Colon (tissue), 2 donors: ENCODE results near the gene CLVS2.

Experiments used
- FAIRE-seq: peaks from 2 replicates; lab custom pipeline; 2012; peaks lifted over from hg19 to GRCh38; lab: Jason Lieb, UNC
- donor health status: control.
- donor health status: control.

CLVS2 gene

GRCh38 chr6:123027408-123027807, 31.4 kb downstream of the CLVS2 start:
- no peak for FAIRE-seq

GRCh38 chr6:123028263-123028662, 32.2 kb downstream of the CLVS2 start:
- no peak for FAIRE-seq

- FAIRE-seq: no peak
Measured at GRCh38 chr6:123030282-123030681, 34.2 kb downstream of the CLVS2 start.

GRCh38 chr6:123036648-123037047, 40.6 kb downstream of the CLVS2 start:
- FAIRE-seq: no peak

GRCh38 chr6:123039431-123039830, 43.4 kb downstream of the CLVS2 start:
- FAIRE-seq: no peak

- FAIRE-seq: no peak
Measured at GRCh38 chr6:123042401-123042800, 46.4 kb downstream of the CLVS2 start.

GRCh38 chr6:123044341-123044860, 48.4 kb downstream of the CLVS2 start:
- no peak for FAIRE-seq

- no peak for FAIRE-seq
Measured at GRCh38 chr6:123053602-123054225, 57.7 kb downstream of the CLVS2 start.

GRCh38 chr6:123055256-123055655, 59.2 kb downstream of the CLVS2 start:
- FAIRE-seq: no peak

- FAIRE-seq: no peak
Measured at GRCh38 chr6:123062670-123063069, 66.6 kb downstream of the CLVS2 start.

GRCh38 chr6:123064038-123064437, 68.0 kb downstream of the CLVS2 start:
- no peak for FAIRE-seq

GRCh38 chr6:123074616-123075015, 78.6 kb downstream of the CLVS2 start:
- no peak for FAIRE-seq

- FAIRE-seq: no peak
Measured at GRCh38 chr6:123085403-123085802, 89.4 kb downstream of the CLVS2 start.

GRCh38 chr6:123089226-123089625, 93.2 kb downstream of the CLVS2 start:
- FAIRE-seq: no peak

- no peak for FAIRE-seq
Measured at GRCh38 chr6:123091091-123091895, 95.3 kb downstream of the CLVS2 start.

- FAIRE-seq: no peak
Measured at GRCh38 chr6:123091896-123092271, 95.8 kb downstream of the CLVS2 start.

- no peak for FAIRE-seq
Measured at GRCh38 chr6:123094795-123095194, 98.8 kb downstream of the CLVS2 start.

GRCh38 chr6:123105561-123105960, 109.5 kb downstream of the CLVS2 start:
- no peak for FAIRE-seq

- FAIRE-seq: no peak
Measured at GRCh38 chr6:123116370-123116769, 120.3 kb downstream of the CLVS2 start.

GRCh38 chr6:123117145-123117908, 121.3 kb downstream of the CLVS2 start:
- no peak for FAIRE-seq

GRCh38 chr6:123118811-123119210, 122.8 kb downstream of the CLVS2 start:
- FAIRE-seq: no peak
